Hindlimb muscle (tissue), 1 donor: ENCODE measurements around the gene PATL2. TPM values are rescaled to one million over a fixed set of nuclear protein-coding genes. Genes with fewer than 3 reads are reported as not detected.
A peak's percentile ranks its signal among the peaks of the same experiment; 100 is the strongest.
"Not testable (repeated sequence)": the region's sequence is repeated elsewhere in the genome, so short reads cannot be mapped to it uniquely, and the experiment has no call there.

Experiments used
- DNase-seq: peaks from one replicate; pipeline ENCODE4 v3.0.0-alpha.2; 2013
- polyA plus RNA-seq: library from polyadenylated mRNA; unstranded; fragments of 120-200 nt; gene quantifications from one replicate; pipeline ENCODE4 v1.2.1, GENCODE V29; 2013; ENCODE audit not compliant: insufficient read length

PATL2 gene
- polyA plus RNA-seq, 1 donor: 1.9 TPM

GRCh38 chr15:44690245-44690644, 20.9 kb downstream of the PATL2 start:
- DNase-seq: not testable (repeated sequence)

GRCh38 chr15:44689318-44689717, 21.8 kb downstream of the PATL2 start:
- not testable (repeated sequence) for DNase-seq

GRCh38 chr15:44682809-44683682, 28.1 kb downstream of the PATL2 start:
- not testable (repeated sequence) for DNase-seq

- DNase-seq: no peak
Measured at GRCh38 chr15:44682211-44682610, 28.9 kb downstream of the PATL2 start.

GRCh38 chr15:44676676-44677075, 34.4 kb downstream of the PATL2 start:
- no peak for DNase-seq

GRCh38 chr15:44675911-44676310, 35.2 kb downstream of the PATL2 start:
- no peak for DNase-seq

- DNase-seq: no peak
Measured at GRCh38 chr15:44673639-44674038, 37.5 kb downstream of the PATL2 start.

- no peak for DNase-seq
Measured at GRCh38 chr15:44670087-44670950, 40.8 kb downstream of the PATL2 start.

- no peak for DNase-seq
Measured at GRCh38 chr15:44668921-44669320, 42.2 kb downstream of the PATL2 start.

GRCh38 chr15:44667039-44667360, 44.1 kb downstream of the PATL2 start:
- DNase-seq: no peak

GRCh38 chr15:44666210-44667038, 44.7 kb downstream of the PATL2 start:
- DNase-seq: no peak

GRCh38 chr15:44663410-44664308, 47.5 kb downstream of the PATL2 start, which contains the start of gene SPG11:
SPG11 (minus strand) TSS chr15:44663662; CDS start chr15:44663647, 15 bp downstream.
- peak; percentile 96 for DNase-seq

GRCh38 chr15:44662478-44663409, 48.4 kb downstream of the PATL2 start:
- peak; percentile 52 for DNase-seq

- DNase-seq: no peak
Measured at GRCh38 chr15:44661576-44661975, 49.5 kb downstream of the PATL2 start.

GRCh38 chr15:44659056-44659455, 52.1 kb downstream of the PATL2 start:
- DNase-seq: no peak

- no peak for DNase-seq
Measured at GRCh38 chr15:44657378-44657777, 53.7 kb downstream of the PATL2 start.

GRCh38 chr15:44656913-44657312, 54.2 kb downstream of the PATL2 start:
- no peak for DNase-seq

- no peak for DNase-seq
Measured at GRCh38 chr15:44656298-44656697, 54.8 kb downstream of the PATL2 start.

GRCh38 chr15:44654858-44655257, 56.3 kb downstream of the PATL2 start:
- no peak for DNase-seq

GRCh38 chr15:44647637-44648036, 63.5 kb downstream of the PATL2 start:
- DNase-seq: no peak
